ENCODE data around the gene IFT122. TPM values are rescaled to one million over a fixed set of nuclear protein-coding genes. Genes with fewer than 3 reads are reported as not detected.

IFT122 gene
- total and polyA plus RNA-seq, 2 experiments from 2014 or later, result 10.2 to 38.8 TPM

- H3K27me3 Mint-ChIP-seq (ENCODE audit: insufficient read depth, low read depth, poor library complexity), result peaks cover 12% of the 10 kb centered on the region
- H3K36me3 Mint-ChIP-seq (ENCODE audit: low read depth), result peaks cover 4% of the 10 kb centered on the region; the same call in 1 of the 3 replicates
Observed at GRCh38 chr3:129559565-129560079, 119.6 kb downstream of the IFT122 start.

More at GRCh38 chr3:129559565-129560079, 119.6 kb downstream of the IFT122 start:
- DNase-seq (ENCODE audit: low spot score) (no peak), ATAC-seq (no peak)
- Histone ChIP-seq H3F3A (replicated peaks; ENCODE audit: low read depth) (no peaks in the 10 kb centered on the region), H4K20me1 (replicated peaks; ENCODE audit: insufficient read depth) (no peaks in the 10 kb centered on the region), H3K27me3 (ENCODE audit: insufficient read depth) (no peaks in the 10 kb centered on the region), H3K36me3 (ENCODE audit: insufficient read depth) (no peaks in the 10 kb centered on the region), H3K4me3 (no peak overlapping the region), H3K79me2 (replicated peaks; ENCODE audit: insufficient read depth) (no peaks in the 10 kb centered on the region), H3K4me2 (no peak overlapping the region), H3K9me2 (ENCODE audit: insufficient read depth) (no peaks in the 10 kb centered on the region), H3K27ac (ENCODE audit: low read depth) (no peak overlapping the region), H2AFZ (no peak overlapping the region), H3K4me1 (ENCODE audit: insufficient read depth) (peaks cover 13% of the 10 kb centered on the region; the same call in 1 of the 2 replicates)
- no peak overlapping the region for H3K4me3 Mint-ChIP-seq
- H3K9me3 Mint-ChIP-seq, result no peaks in the 10 kb centered on the region
- H3K27ac Mint-ChIP-seq, result no peak overlapping the region
- H3K4me1 Mint-ChIP-seq, result peaks cover 29% of the 10 kb centered on the region
- TF ChIP-seq CREB1 (CRISPR knock-in tag; IDR thresholded peaks at IDR 0.05; ENCODE audit: low read depth) (no peak), REST (IDR thresholded peaks at IDR 0.05; ENCODE audit: unreplicated experiment) (no peak), ETS1 (IDR thresholded peaks at IDR 0.05) (no peak), EZH2 (IDR thresholded peaks at IDR 0.05; ENCODE audit: low read depth, unreplicated experiment) (no peak), ZNF462 (CRISPR knock-in tag; IDR thresholded peaks at IDR 0.05) (no peak), ZNF114 (CRISPR knock-in tag; IDR thresholded peaks at IDR 0.05) (no peak)
